PFSK-1 (cell line): Measurements from ENCODE around the gene CDH7. TPM values are rescaled to one million over a fixed set of nuclear protein-coding genes. Genes with fewer than 3 reads are reported as not detected.

Experiments
- FOXP2 ChIP-seq: optimal IDR thresholded peaks from 2 replicates; pipeline ENCODE3; 2011; ENCODE audit warnings: borderline replicate concordance, control low read depth, inconsistent platforms; ENCODE audit not compliant: insufficient read depth; ENCODE audit errors: extremely low read length, extremely low read depth
- POLR2AphosphoS5 ChIP-seq: IDR thresholded peaks from 2 replicates; pipeline ENCODE4 v1.6.1; 2012; ENCODE audit warnings: low read depth, mild to moderate bottlenecking, control low read depth, low read length, moderate library complexity
- REST ChIP-seq, 2 experiments: IDR thresholded peaks; 2 replicates each; pipeline versions ENCODE4 v1.6.1 to v1.8.0; 2011 to 2012; ENCODE audit warnings: low read depth in 2 of 2, low read length in 2 of 2, control low read depth in 1 of 2, inconsistent platforms in 1 of 2, mild to moderate bottlenecking in 1 of 2, moderate library complexity in 1 of 2; ENCODE audit not compliant: insufficient read depth in 1 of 2
- SIN3A ChIP-seq: IDR thresholded peaks from 2 replicates; pipeline ENCODE4 v1.6.1; 2012; ENCODE audit warnings: mild to moderate bottlenecking, low read length, moderate library complexity, borderline replicate concordance; ENCODE audit not compliant: insufficient read depth
- TAF1 ChIP-seq: IDR thresholded peaks from 2 replicates; pipeline ENCODE4 v1.6.1; 2012; ENCODE audit warnings: low read length, control low read depth, borderline replicate concordance; ENCODE audit not compliant: insufficient read depth
- polyA plus RNA-seq: library from polyadenylated mRNA; unstranded; fragments of >200 nt; gene quantifications from one replicate; pipeline ENCODE4 v1.2.1, GENCODE V29; 2012; ENCODE audit warnings: low read depth, missing spikeins; ENCODE audit not compliant: insufficient read length

The CDH7 gene
- polyA plus RNA-seq, result 0.70 TPM

GRCh38 chr18:65750389-65751154 lies at the start of gene CDH7:
Gene CDH7 (plus strand): TSS chr18:65751012. CDS start chr18:65762843, 11,831 bp downstream.
- TF ChIP-seq TAF1 (no peak), FOXP2 (no peak), REST (IDR thresholded peaks at IDR 0.05; ENCODE audit: insufficient read depth in 1 of 2, low read depth in 2 of 2, low read length in 2 of 2) (no peak), POLR2AphosphoS5 (no peak), SIN3A (no peak)

GRCh38 chr18:65704046-65704445 lies 46.8 kb upstream of the CDH7 start:
- TF ChIP-seq POLR2AphosphoS5, result no peak
- TF ChIP-seq FOXP2, result no peak
- no peak for TF ChIP-seq REST (IDR thresholded peaks at IDR 0.05; ENCODE audit: insufficient read depth in 1 of 2, low read depth in 2 of 2, low read length in 2 of 2)

GRCh38 chr18:65706646-65707045 lies 44.2 kb upstream of the CDH7 start:
- TF ChIP-seq SIN3A (no peak), FOXP2 (no peak), POLR2AphosphoS5 (no peak), REST (IDR thresholded peaks at IDR 0.05; ENCODE audit: insufficient read depth in 1 of 2, low read depth in 2 of 2, low read length in 2 of 2) (no peak), TAF1 (no peak)

- TF ChIP-seq REST (IDR thresholded peaks at IDR 0.05; ENCODE audit: insufficient read depth in 1 of 2, low read depth in 2 of 2, low read length in 2 of 2) (no peak), TAF1 (no peak), POLR2AphosphoS5 (no peak), SIN3A (no peak), FOXP2 (no peak)
Observed at GRCh38 chr18:65711493-65711892, 39.3 kb upstream of the CDH7 start.

GRCh38 chr18:65721619-65722018 lies 29.2 kb upstream of the CDH7 start:
- TF ChIP-seq SIN3A, result no peak
- TF ChIP-seq REST (IDR thresholded peaks at IDR 0.05; ENCODE audit: insufficient read depth in 1 of 2, low read depth in 2 of 2, low read length in 2 of 2), result no peak
- TF ChIP-seq TAF1, result no peak
- TF ChIP-seq POLR2AphosphoS5, result no peak
- no peak for TF ChIP-seq FOXP2
